Ovary (tissue), 3 donors: ENCODE measurements around the gene SND1.

Source experiments
- CTCF ChIP-seq, 3 donors: fragments of 450-650 bp in 2 of 3; fragments of 200-600 bp in 1 of 3; IDR thresholded peaks; one replicate each; pipeline versions ENCODE4 v1.5.1 to v1.8.0; 2016 to 2022; ENCODE audit warnings: antibody characterized with exemption in 3 of 3, mild to moderate bottlenecking in 1 of 3
- POLR2A ChIP-seq: fragments of 450-650 bp; IDR thresholded peaks from one replicate; pipeline ENCODE4 v1.6.1; 2017; ENCODE audit warnings: antibody characterized with exemption, mild to moderate bottlenecking, moderate library complexity
- donor health status: DM: no; HTN: no; CAD: no.

GRCh38 chr7:127914693-127915092, 262.7 kb downstream of the SND1 start:
- TF ChIP-seq CTCF (IDR thresholded peaks at IDR 0.05) (no peak), POLR2A (no peak)
